ENCODE results near the gene SEZ6. TPM values are rescaled to one million over a fixed set of nuclear protein-coding genes. Genes with fewer than 3 reads are reported as not detected.

SEZ6 gene
- total RNA-seq, 2 donors from 2014 or later, result 0.35 TPM; not detected in 1

GRCh38 chr17:28997806-28998205 is 8.0 kb downstream of the SEZ6 start:
- no peaks in the 10 kb centered on the region for H3K27me3 ChIP-seq
- DNase-seq (ENCODE audit: low spot score), result no peak
- H3K4me3 ChIP-seq, result no peak overlapping the region

GRCh38 chr17:28996554-28997096 is 9.2 kb downstream of the SEZ6 start:
- DNase-seq (ENCODE audit: low spot score), result no peak

More at GRCh38 chr17:28997806-28998205, 8.0 kb downstream of the SEZ6 start:
- no peak for TF ChIP-seq CTCF (IDR thresholded peaks at IDR 0.05)
- no peaks in the 10 kb centered on the region for H3K4me1 ChIP-seq
- no peaks in the 10 kb centered on the region for H3K36me3 ChIP-seq
- no peak overlapping the region for H3K27ac ChIP-seq
- no peaks in the 10 kb centered on the region for H3K9me3 ChIP-seq

GRCh38 chr17:28993645-28994426 is 12.0 kb downstream of the SEZ6 start:
- no peaks in the 10 kb centered on the region for H3K4me1 ChIP-seq
- H3K27ac ChIP-seq, result no peak overlapping the region
- no peak for DNase-seq (ENCODE audit: low spot score)
- no peak for TF ChIP-seq CTCF (IDR thresholded peaks at IDR 0.05)
- no peaks in the 10 kb centered on the region for H3K36me3 ChIP-seq
- no peak overlapping the region for H3K4me3 ChIP-seq
- H3K9me3 ChIP-seq, result no peaks in the 10 kb centered on the region
- H3K27me3 ChIP-seq, result no peaks in the 10 kb centered on the region

More at GRCh38 chr17:28996554-28997096, 9.2 kb downstream of the SEZ6 start:
- Histone ChIP-seq H3K4me1 (no peaks in the 10 kb centered on the region), H3K36me3 (no peaks in the 10 kb centered on the region), H3K27ac (no peak overlapping the region), H3K4me3 (no peak overlapping the region), H3K9me3 (no peaks in the 10 kb centered on the region), H3K27me3 (no peaks in the 10 kb centered on the region)
- no peak for TF ChIP-seq CTCF (IDR thresholded peaks at IDR 0.05)

- Histone ChIP-seq H3K27ac (no peak overlapping the region), H3K27me3 (no peaks in the 10 kb centered on the region), H3K36me3 (no peaks in the 10 kb centered on the region), H3K9me3 (no peaks in the 10 kb centered on the region), H3K4me1 (no peaks in the 10 kb centered on the region), H3K4me3 (no peak overlapping the region)
- no peak for TF ChIP-seq CTCF (IDR thresholded peaks at IDR 0.05)
- DNase-seq (ENCODE audit: low spot score), result no peak
Measured at GRCh38 chr17:28992625-28993600, 12.9 kb downstream of the SEZ6 start.

- H3K9me3 ChIP-seq, result no peaks in the 10 kb centered on the region
- H3K27me3 ChIP-seq, result no peaks in the 10 kb centered on the region
- H3K4me3 ChIP-seq, result no peak overlapping the region
- no peak for TF ChIP-seq CTCF (IDR thresholded peaks at IDR 0.05)
- no peaks in the 10 kb centered on the region for H3K4me1 ChIP-seq
- no peaks in the 10 kb centered on the region for H3K36me3 ChIP-seq
- DNase-seq (ENCODE audit: low spot score), result no peak
- no peak overlapping the region for H3K27ac ChIP-seq
Measured at GRCh38 chr17:28992185-28992584, 13.6 kb downstream of the SEZ6 start.
